TTC549 (cell line): ENCODE results near the gene CLIP1.
"Not testable (repeated sequence)": the region's sequence is repeated elsewhere in the genome, so short reads cannot be mapped to it uniquely, and the experiment has no call there.

Source experiments
- FAIRE-seq: peaks from 2 replicates; lab custom pipeline; 2012; peaks lifted over from hg19 to GRCh38; lab: Jason Lieb, UNC

Gene CLIP1

DNA sequence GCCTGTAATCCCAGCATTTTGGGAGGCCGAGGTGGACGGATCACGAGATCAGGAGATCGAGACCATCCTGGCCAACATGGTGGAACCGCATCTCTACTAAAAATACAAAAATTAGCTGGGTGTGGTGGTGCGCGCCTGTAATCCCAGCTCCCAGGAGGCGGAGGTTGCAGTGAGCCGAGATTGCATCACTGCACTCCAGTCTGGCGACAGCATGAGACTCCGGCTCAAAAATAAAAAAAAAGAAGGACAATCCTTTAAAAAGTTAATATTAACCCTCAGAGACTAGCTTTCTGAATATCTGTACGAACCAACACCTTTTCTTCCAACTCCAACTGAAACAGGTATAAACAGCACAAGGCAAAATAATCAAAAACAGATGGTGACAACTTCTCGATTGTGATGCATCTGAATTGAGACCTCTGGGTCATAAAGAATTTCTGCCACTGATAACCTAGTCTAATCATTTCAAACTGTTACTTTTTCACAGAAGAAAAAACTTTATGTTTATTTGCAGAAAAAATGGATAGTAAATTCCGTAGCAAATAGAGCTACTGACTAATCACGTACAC, 27.8 kb downstream of the CLIP1 start:
- FAIRE-seq = no peak

DNA sequence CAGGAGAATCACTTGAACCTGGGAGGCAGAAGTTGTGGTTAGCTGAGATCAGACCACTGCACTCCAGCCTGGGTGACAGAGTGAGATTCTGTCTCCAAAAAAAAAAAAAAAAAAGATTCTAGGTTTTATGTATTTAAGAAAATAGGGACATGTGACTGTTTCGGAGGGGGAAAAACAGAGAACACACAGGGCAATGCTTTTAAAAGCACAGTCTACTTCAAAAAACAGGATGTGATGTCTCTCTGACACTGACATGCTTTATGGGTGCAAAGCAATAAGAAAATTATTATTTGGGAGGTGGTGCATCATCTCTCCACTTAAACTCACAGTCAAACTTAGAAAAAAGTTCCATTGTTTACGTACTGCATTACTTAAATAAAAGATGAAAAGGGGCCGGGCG, 28.7 kb downstream of the CLIP1 start:
- FAIRE-seq = no peak

DNA sequence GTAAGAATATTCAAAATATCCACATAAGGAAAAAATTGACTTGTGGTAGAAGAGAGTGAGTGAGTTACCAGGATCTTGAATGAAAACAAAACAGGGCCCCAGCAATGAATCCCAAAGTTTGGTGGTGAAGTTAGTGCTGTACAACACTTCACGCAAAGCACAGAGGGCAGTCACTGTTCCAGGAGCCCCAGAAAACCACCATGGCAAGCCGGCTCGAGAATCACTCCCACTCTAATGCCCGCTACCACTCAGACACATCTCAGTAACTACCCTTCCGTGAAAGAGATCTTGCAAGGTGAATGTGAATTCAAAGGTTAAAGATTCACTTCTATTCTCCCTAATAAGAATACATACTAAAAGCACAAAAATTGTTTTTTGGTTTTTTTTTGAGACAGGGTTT, 30.1 kb downstream of the CLIP1 start:
- no peak for FAIRE-seq

DNA sequence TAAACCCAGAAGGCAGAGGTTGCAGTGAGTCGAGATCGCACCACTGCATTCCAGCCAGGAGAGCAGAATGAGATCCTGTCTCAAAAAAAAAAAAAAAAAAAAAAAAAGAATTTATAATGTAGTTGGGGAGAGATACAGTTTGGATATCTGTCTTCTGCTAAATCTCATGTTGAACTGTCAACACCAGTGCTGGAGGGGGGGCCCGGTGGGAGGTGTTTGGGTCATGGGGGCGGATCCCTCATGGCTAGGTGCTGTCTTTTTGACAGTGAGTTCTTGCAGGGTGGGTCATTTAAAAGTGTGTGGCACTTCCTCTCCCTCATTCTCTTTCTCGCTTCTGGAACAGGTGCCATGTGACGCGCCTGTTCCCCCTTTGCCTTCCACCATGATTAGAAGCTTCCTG, 32.8 kb downstream of the CLIP1 start:
- FAIRE-seq = no peak

DNA sequence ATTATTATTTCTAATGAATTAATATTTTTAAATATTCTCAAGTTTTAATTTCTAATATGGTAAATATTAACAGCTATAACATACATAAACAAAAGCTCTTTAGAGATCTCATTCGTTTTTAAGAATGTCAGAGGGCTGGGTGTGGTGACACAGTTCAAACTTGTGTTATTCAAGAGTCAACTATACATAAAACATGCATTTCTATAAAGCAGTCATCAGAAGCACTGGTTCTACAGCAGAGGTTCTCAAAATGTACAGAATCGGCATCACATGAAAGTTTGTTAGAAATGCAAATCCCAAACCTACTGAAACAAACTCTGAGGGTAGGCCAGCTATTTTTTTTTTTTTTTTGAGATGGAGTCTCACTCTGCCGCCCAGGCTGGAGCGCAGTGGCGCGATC, 34.6 kb downstream of the CLIP1 start:
- no peak for FAIRE-seq

DNA sequence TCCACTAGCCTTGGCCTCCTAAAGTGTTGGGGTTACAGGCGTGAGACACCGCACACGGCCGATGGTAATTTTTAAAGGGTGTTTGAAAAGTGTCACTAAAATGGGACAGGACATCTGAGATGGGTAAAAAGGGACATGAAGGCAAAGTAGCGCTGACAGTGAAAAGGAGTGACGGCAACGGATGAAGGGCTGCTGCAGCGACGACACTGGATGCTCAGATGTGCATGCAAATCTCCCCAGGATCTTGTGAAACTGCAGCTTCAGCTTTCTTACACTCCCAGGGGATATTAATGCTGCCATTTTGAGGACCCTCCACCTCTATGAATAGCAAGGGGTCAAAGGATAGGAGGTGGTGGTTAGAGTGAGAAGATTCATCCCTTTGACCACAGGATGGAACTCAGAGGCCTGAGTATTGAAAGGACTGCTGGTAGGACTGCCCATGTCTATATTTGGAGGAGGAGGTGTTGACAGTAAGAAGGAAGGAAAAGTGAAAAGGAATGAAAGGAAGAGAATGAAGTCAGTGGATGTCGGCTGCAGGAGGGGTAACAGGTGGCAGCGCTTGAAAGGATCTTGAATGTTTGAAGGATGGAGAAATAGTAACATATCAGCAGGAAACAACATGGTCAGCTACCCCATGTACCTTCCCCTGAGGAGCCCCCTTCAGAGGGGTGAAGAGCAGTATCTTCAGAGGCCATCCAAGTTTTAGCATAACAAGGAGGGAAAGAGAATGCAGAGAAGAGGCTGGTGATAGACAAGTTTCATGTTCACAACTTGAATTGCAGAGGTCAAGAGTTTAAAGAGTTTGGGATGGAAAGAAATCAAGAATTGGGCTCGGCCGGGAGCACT, 37.1 kb downstream of the CLIP1 start:
- no peak for FAIRE-seq

DNA sequence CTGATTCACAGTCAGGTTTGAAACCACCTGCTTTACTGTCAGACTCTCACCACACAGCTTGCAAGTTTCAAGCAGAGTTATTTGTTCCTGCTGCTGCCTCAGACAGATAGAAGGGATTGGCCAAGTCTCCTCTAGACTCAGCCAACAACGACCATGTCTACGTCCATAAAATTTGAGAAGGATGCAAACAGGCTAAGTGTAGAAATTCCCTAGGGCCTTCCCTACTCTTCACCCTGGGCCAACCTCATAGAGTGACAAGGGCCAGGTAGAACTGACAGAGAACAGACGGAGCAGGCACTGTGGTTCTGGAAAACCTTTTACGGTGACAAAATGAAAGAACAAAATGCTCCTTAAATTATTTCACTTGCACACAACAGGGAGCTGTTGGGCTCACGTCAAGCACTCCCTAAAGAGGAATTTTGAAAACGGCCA, 39.5 kb downstream of the CLIP1 start:
- no peak for FAIRE-seq

DNA sequence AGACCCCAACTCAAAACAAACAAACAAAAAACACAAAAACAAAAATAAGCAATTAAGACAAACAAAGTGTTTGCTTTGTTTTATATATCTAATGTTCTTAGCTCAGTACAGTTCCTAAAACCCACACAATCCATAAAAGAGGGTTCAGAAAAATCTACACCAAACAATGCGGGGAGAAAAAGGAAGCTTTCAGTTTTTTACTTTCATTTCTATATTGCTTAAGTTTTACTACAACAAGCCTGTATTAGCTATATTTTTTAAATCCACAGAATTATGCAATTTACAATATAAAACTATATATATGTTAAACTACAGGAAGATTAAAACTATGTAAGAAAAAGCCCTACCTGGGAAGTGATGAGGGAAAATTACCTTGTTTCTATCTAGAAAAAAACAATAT, 41.4 kb downstream of the CLIP1 start:
- FAIRE-seq = no peak

DNA sequence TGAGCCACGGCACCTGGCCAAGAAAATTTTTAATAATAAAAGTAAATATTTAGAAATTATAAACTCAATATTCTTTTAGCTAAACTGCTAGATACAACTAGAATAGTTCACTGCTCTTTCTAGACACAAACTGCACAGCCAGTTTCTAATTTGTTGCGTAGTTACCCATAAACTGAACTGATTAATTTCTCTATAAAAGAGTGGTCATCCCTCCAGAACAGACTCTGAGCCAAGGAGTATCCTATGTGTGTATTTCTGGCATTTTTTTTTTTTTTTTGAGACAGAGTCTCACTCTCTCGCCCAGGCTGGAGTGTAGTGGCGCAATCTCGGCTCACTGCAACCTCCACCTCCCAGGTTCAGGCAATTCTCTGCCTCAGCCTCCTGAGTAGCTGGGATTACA, 45.7 kb downstream of the CLIP1 start:
- FAIRE-seq = not testable (repeated sequence)

DNA sequence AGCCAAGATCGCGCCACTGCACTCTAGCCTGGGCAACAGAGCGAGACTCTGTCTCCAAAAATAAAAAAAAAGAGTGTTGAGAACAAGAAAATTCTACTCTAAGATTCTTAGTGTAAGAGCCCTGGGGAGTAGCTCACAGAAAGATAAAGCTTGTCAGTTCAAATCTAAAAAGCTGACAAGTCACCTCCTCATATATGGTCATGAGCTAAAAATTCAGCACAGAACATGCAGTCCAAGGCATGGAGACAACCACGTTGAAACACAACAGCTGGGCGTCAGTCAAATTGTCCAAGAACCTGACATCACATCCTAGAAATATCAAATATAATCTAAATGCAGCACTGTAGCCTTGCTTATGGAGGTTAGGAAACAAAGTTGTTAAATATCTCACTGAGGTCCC, 47.8 kb downstream of the CLIP1 start:
- FAIRE-seq = no peak

DNA sequence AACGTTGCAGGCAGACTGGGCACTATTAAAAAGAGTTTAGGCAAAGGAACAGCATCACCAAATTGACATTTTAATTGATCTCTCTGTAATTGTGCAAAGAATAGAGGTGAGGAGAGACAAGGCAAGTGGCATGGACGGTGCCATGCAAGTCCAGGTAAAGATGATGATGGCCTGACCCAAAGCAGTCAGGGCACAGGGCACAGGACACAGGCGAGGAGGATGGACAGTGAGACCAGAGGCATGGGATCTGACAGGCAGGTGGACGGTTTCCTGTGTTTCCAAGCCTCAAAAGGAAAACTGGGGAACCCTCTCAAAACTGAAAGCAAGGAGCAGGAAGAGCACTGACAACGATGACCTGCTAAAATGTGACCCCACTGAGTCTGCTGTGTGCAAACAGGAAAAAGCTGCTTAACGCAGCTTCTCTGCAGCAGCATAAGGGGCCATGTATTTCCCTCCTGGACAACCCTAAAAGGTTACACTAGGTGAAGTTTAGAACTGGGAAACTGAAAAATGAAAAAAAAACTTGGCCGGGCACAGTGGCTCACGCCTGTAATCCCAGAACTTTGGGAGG, 50.9 kb downstream of the CLIP1 start:
- FAIRE-seq = no peak

DNA sequence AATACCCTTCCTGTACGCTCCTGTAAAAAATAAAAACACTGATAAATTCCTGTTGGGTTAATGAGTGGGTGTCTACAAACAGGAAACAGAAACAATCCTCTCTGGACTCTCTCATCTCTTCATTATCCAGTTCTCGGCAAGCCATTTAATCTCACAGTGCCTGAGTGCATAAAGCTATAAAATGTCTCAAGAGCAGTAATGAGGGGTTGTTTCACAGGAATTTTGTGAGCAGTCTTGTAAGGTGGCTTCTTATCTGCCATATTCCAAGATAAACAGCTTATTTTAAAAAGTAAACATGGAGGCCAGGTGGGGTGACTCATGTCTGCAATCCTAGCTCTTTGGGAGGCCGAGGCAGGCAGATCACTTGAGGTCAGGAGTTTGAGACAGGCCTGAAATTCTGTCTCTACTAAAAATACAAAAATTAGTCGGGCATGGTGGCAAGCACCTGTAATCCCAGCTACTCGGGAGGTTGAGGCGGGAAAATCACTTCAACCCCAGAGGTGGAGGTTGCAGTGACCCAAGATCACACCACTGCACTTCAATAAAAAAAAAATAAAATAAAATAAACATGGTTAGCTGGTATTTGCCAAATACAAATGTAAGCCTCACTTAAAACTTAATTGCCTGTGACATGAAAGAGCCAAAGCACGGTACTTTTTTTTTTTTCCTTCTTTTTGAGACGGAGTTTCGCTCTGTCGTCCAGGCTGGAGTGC, 54.0 kb downstream of the CLIP1 start:
- FAIRE-seq = no peak

DNA sequence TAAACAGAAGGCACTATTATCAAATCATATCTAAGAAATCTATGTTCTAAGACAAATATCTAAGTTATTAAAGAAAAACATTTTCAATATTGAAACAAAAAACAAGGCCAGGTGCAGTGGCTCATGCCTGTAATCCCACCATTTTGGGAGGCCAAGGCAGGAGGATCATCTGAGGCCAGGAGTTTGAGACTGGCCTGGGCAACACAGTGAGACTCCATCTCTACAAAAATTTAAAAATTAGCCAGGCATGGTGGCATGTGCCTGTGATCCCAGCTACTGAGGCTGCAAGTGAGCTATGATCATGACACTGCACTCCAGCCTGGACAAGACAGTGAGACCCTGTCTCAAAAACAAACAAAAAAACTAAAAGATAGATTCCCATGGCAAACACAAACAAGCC, 54.8 kb downstream of the CLIP1 start:
- FAIRE-seq = not testable (repeated sequence)

DNA sequence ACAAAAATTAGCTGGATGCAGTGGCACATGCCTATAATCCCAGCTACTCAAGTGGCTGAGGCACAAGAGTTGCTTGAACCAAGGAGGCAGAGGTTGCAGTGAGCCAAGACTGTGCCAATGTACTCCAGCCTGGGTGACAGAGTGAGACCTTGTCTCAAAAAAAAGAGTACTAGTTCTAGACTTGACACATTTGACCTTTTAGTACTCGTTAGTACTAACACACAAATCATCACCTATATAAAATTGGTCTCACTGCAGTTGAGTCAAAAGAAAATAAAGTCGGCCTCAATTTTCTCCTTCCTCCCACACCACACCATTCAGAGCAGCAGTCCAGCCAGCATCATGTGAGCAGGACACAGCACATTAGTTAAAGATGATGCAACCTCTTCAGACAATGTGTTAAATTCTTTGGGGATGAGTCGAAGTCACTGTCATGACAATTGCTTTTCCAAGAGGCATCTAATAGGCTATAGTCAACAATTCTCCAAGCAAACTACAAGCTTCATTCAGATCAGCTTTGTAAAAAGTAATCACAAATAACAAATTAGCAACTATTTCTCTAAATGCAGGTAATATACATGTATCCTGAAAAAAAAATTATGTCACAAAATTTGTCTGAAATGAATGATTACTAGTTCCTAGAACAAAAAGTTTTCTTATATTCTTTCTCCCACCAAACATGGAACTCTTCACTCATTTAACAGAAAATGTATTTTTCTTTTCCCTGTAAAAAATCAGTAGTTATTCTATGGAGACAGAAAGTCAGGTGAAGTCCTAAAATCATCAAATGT, 55.6 kb downstream of the CLIP1 start:
- FAIRE-seq = no peak

DNA sequence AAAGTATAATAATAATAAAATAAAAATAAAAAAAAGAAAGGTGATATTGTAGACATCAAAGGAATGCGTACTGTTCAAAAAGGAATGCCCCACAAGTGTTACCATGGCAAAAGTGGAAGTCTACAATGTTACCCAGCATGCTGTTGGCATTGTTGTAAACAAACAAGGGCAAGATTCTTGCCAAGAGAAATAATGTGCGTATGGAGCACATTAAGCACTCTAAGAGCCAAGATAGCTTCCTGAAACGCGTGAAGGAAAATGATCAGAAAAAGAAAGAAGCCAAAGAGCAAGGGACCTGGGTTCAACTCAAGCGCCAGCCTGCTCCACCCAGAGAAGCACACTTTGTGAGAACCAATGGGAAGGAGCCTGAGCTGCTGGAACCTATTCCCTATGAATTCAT, 57.2 kb downstream of the CLIP1 start:
- not testable (repeated sequence) for FAIRE-seq

DNA sequence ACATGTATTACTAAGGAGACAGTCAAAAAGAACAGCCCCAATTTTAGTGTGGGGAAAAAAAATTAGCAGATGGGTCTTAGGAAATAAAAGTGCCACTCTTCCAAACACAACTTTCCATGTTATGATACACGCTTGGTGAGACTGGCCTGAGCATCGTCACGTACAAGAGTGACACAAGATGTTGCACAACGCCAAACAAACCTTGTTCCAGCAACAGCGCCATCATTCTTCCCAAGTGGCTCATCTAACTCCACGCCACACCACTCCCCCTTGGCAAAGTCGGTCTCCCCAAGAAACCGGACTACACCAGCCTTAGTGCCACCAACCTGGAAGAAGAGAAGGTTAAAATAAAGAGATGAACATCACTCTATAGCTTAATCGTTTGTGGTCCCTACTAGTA, 58.7 kb downstream of the CLIP1 start:
- no peak for FAIRE-seq

DNA sequence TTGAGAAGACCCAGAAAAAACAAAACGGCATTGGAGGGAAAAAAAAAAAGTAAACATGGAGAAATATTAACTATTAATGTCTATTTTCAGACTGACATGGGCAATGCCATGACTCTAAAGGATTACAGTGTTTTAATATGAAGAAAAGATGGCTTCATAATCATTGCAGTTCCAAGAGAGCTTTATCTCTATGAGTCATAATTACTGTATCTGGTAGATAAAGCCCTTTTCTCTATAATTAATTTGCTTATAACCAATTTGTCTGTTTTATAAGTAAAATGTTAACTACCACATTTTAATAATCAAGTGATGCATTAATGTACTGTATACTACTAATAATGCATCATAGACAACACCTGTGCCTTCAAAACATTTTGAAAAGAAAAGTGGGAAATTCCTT, 59.7 kb downstream of the CLIP1 start:
- FAIRE-seq = no peak

DNA sequence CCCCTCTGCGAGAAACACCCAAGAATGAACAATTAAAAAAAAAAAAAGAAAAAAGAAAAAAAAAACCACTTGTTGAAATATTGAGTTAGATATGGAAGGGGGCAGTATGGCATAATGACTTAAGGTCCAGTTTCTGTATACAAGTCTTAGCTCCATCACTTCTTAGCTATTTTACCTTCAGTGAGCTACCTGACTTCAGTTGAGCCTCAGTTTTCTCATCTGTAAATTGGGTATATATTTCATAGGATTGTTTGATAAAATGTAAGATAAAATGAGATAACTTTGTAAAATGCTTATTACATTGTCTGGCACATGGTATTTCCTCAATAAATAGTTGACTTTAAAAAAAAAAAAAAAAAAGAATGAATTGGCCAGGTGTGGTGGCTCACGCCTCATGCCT, 64.1 kb downstream of the CLIP1 start:
- FAIRE-seq = not testable (repeated sequence)

DNA sequence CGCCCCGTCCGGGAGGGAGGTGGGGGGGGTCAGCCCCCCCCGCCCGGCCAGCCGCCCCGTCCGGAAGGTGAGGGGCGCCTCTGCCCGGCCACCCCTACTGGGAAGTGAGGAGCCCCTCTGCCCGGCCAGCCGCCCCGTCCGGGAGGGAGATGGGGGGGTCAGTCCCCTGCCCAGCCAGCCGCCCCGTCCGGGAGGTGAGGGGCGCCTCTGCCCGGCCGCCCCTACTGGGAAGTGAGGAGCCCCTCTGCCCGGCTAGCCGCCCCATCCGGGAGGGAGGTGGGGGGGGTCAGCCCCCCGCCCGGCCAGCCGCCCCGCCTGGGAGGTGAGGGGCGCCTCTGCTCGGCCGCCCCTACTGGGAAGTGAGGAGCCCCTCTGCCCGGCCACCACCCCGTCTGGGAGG, 64.9 kb downstream of the CLIP1 start:
- FAIRE-seq = not testable (repeated sequence)

DNA sequence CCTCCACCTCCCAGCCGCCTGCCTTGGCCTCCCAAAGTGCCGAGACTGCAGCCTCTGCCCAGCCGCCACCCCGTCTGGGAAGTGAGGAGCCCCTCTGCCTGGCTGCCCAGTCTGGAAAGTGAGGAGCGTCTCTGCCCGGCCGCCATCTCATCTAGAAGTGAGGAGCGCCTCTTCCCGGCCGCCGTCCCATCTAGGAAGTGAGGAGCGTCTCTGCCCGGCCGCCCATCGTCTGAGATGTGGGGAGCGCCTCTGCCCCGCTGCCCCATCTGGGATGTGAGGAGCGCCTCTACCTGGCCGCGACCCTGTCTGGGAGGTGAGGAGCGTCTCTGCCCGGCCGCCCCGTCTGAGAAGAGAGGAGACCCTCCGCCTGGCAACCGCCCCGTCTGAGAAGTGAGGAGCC, 65.5 kb downstream of the CLIP1 start:
- FAIRE-seq = not testable (repeated sequence)

DNA sequence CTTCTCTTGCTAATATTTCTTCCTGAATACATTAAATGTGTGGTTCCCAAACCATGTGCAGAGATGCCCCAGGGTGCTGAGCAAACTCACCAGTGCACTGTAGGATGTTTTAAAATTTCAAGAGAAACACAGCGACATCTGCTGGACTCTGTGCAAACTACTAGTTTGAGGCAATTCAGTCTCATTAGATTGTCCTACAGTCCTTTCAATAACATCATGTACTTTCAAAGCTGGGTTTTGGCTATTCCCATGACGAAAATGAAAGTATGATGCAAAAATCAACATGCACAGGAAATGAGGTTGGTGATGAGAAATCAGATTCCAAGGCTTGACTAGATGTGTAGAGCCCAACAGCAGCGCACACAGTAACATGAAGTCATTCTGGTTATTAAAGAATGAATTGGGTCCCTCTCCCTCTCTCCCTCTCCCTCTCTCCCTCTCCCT, 66.3 kb downstream of the CLIP1 start:
- peak; percentile 55 for FAIRE-seq

DNA sequence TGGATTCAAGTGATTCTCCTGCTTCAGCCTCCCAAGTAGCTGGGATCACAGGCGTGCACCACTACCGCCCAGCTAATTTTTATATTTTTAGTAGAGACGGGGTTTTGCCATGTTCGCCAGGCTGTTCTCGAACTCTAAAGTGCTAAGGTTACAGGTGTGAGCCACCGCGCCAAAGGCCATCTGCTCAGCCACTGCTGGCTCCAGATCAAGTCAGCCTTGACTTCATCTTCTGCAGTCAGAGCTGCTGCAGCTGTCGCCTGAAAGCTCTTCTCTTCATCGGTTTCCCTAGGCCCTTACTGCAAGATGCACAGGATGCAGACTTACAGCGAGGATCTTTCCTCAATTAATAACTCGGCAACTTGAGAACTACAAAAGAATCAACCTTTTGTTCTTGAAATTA, 66.8 kb downstream of the CLIP1 start:
- FAIRE-seq = no peak
